CD14-positive monocyte (primary cell): ENCODE data around the gene FOXC1. TPM values are rescaled to one million over a fixed set of nuclear protein-coding genes. Genes with fewer than 3 reads are reported as not detected.

Experiments
- DNase-seq, 3 donors: peaks; one replicate each; pipeline ENCODE4 v3.0.0-alpha.2; 2011 to 2022
- H2AFZ ChIP-seq: 2 replicates; pipeline ENCODE4 v1.6.0; 2012; ENCODE audit warnings: mild to moderate bottlenecking, low read depth, low read length, inconsistent platforms; ENCODE audit not compliant: insufficient read depth, poor library complexity, severe bottlenecking
- H3K27ac ChIP-seq, 2 donors: 1 replicate in 1 of 2; 2 replicates in 1 of 2; pipeline ENCODE4 v1.5.1; 2012 to 2013; ENCODE audit warnings: low read length in 2 of 2, control low read depth in 1 of 2, inconsistent platforms in 1 of 2, low read depth in 1 of 2, mild to moderate bottlenecking in 1 of 2
- H3K27me3 ChIP-seq, 2 donors: one replicate each; pipeline versions ENCODE4 v1.6.0 to v1.6.1; 2011 to 2013; ENCODE audit warnings: low read length in 2 of 2; ENCODE audit not compliant: control insufficient read depth in 2 of 2, insufficient read depth in 2 of 2
- H3K36me3 ChIP-seq, 2 donors: replicated peaks in 1 of 2; 1 replicate in 1 of 2; 2 replicates in 1 of 2; pipeline versions ENCODE4 v1.5.1 to v1.6.1; 2012 to 2013; ENCODE audit warnings: low read length in 2 of 2, control low read depth in 1 of 2, inconsistent platforms in 1 of 2, mild to moderate bottlenecking in 1 of 2; ENCODE audit not compliant: insufficient read depth in 2 of 2, control insufficient read depth in 1 of 2
- H3K4me1 ChIP-seq, 2 donors: 1 replicate in 1 of 2; 2 replicates in 1 of 2; pipeline versions ENCODE4 v1.5.1 to v1.6.1; 2012 to 2013; ENCODE audit warnings: low read length in 2 of 2, control low read depth in 1 of 2, inconsistent platforms in 1 of 2, mild to moderate bottlenecking in 1 of 2, moderate library complexity in 1 of 2; ENCODE audit not compliant: insufficient read depth in 2 of 2, control insufficient read depth in 1 of 2
- H3K4me2 ChIP-seq: replicated peaks from 2 replicates; pipeline ENCODE3; 2012; ENCODE audit warnings: low read length, moderate library complexity, mild to moderate bottlenecking; ENCODE audit not compliant: poor library complexity, severe bottlenecking; ENCODE audit errors: extremely low read depth
- H3K4me3 ChIP-seq, 3 experiments: fragments of 200-600 bp in 1 of 3; sonication (generic) in 1 of 3; replicated peaks in 1 of 3; 1 replicate in 2 of 3; 2 replicates in 1 of 3; pipeline ENCODE4 v1.5.1; 2011 to 2013; ENCODE audit warnings: low read length in 3 of 3, mild to moderate bottlenecking in 3 of 3, control low read depth in 2 of 3, low read depth in 2 of 3, inconsistent platforms in 1 of 3, moderate library complexity in 1 of 3
- H3K79me2 ChIP-seq: 2 replicates; pipeline ENCODE4 v1.6.0; 2012; ENCODE audit warnings: mild to moderate bottlenecking, control low read depth, inconsistent platforms, low read length, moderate library complexity; ENCODE audit not compliant: insufficient read depth
- H3K9ac ChIP-seq: 2 replicates; pipeline ENCODE4 v1.6.0; 2017; ENCODE audit warnings: low read length, mild to moderate bottlenecking; ENCODE audit not compliant: insufficient read depth, poor library complexity, severe bottlenecking
- H3K9me3 ChIP-seq, 2 donors: replicated peaks in 1 of 2; 1 replicate in 1 of 2; 2 replicates in 1 of 2; pipeline versions ENCODE4 v1.5.1 to v1.6.1; 2012 to 2013; ENCODE audit warnings: low read length in 2 of 2, control low read depth in 1 of 2; ENCODE audit not compliant: control insufficient read depth in 1 of 2, insufficient read depth in 1 of 2
- H4K20me1 ChIP-seq: 2 replicates; pipeline ENCODE4 v1.6.0; 2012; ENCODE audit warnings: mild to moderate bottlenecking, low read length, control low read depth, moderate library complexity; ENCODE audit not compliant: insufficient read depth
- H3K27ac Mint-ChIP-seq, 7 donors: one replicate each; pipeline ENCODE4 v1.8.0; 2020; ENCODE audit warnings: mild to moderate bottlenecking in 7 of 7, mixed read lengths in 7 of 7, moderate library complexity in 6 of 7, inconsistent platforms in 2 of 7
- H3K27me3 Mint-ChIP-seq, 3 donors: one replicate each; pipeline ENCODE4 v1.8.0; 2021 to 2022; ENCODE audit warnings: low read depth in 3 of 3, mild to moderate bottlenecking in 3 of 3, mixed read lengths in 3 of 3, moderate library complexity in 3 of 3, inconsistent platforms in 1 of 3
- H3K36me3 Mint-ChIP-seq, 2 donors: one replicate each; pipeline ENCODE4 v1.8.0; 2020; ENCODE audit warnings: mixed read lengths in 2 of 2, inconsistent platforms in 1 of 2, mild to moderate bottlenecking in 1 of 2
- H3K4me1 Mint-ChIP-seq: one replicate; pipeline ENCODE4 v1.8.0; 2020; ENCODE audit warnings: mild to moderate bottlenecking, mixed read lengths
- H3K4me3 Mint-ChIP-seq, 2 donors: one replicate each; pipeline ENCODE4 v1.8.0; 2020; ENCODE audit warnings: mild to moderate bottlenecking in 2 of 2, mixed read lengths in 2 of 2, moderate library complexity in 1 of 2
- H3K9me3 Mint-ChIP-seq, 7 donors: one replicate each; pipeline ENCODE4 v1.8.0; 2020 to 2022; ENCODE audit warnings: mixed read lengths in 7 of 7, mild to moderate bottlenecking in 6 of 7, moderate library complexity in 6 of 7, inconsistent platforms in 2 of 7
- CTCF ChIP-seq: fragments of 200-600 bp; IDR thresholded peaks from one replicate; pipeline ENCODE4 v1.8.0; 2022; ENCODE audit warnings: antibody characterized with exemption, mild to moderate bottlenecking
- WGBS: methylation state at CpG from one replicate; pipeline ENCODE4 v1.1.5; 2013; ENCODE audit warnings: missing lambda C conversion rate; ENCODE audit not compliant: insufficient coverage; 5-methylcytosine and 5-hydroxymethylcytosine counted together
- intact Hi-C, 2 donors: fragments of 100-400 bp; cut with micrococcal nuclease; formaldehyde crosslinking; loops; one replicate each; pipeline versions ENCODE4 v1.15.0 to v1.15.1; 2023
- polyA plus RNA-seq, 3 donors: library from polyadenylated mRNA; depleted of rRNA in 1 of 3; unstranded in 2 of 3; stranded (reverse) in 1 of 3; fragments of 300-500 nt in 2 of 3; fragments of >200 nt in 1 of 3; fragmentation: Illumina TruSeq in 2 of 3; gene quantifications; 1 replicate in 2 of 3; 2 replicates in 1 of 3; pipeline ENCODE4 v1.2.3, GENCODE V29; 2012 to 2021

FOXC1 gene
- polyA plus RNA-seq, 3 donors, result 0.36 TPM; not detected in 2

GRCh38 chr6:1586861-1587450 is 22.8 kb upstream of the FOXC1 start:
- no peaks in the 10 kb centered on the region for H3K36me3 Mint-ChIP-seq
- no peak overlapping the region for H3K4me3 ChIP-seq
- DNase-seq, result no peak
- 91% methylated on average over 4 of the region's 5 CpGs for WGBS
- H3K36me3 ChIP-seq, result no peaks in the 10 kb centered on the region
- H3K9me3 ChIP-seq, result no peaks in the 10 kb centered on the region
- no peak for TF ChIP-seq CTCF
- H3K27ac ChIP-seq, result no peak overlapping the region
- no peak overlapping the region for H3K9ac ChIP-seq
- H3K4me1 ChIP-seq, result no peaks in the 10 kb centered on the region
- H3K9me3 Mint-ChIP-seq, result peaks cover 0 to 8% (median 2%) of the 10 kb centered on the region in 7 donors
- no peak overlapping the region for H3K4me3 Mint-ChIP-seq
- no peak overlapping the region for H2AFZ ChIP-seq
- no peak overlapping the region for H3K4me2 ChIP-seq
- peaks cover 4 to 13% (median 11%) of the 10 kb centered on the region in 3 donors for H3K27me3 Mint-ChIP-seq
- no peak overlapping the region for H3K27ac Mint-ChIP-seq
- no peaks in the 10 kb centered on the region for H4K20me1 ChIP-seq
- H3K79me2 ChIP-seq, result no peaks in the 10 kb centered on the region
- no peaks in the 10 kb centered on the region for H3K27me3 ChIP-seq
- intact Hi-C loops, result no loop called here
- no peaks in the 10 kb centered on the region for H3K4me1 Mint-ChIP-seq

- no peak overlapping the region for H3K4me3 Mint-ChIP-seq
- H3K4me3 ChIP-seq, result no peak overlapping the region
- H3K79me2 ChIP-seq, result no peaks in the 10 kb centered on the region
- no peak for DNase-seq
- peaks cover 0 to 5% (median 2%) of the 10 kb centered on the region in 7 donors for H3K9me3 Mint-ChIP-seq
- no peak overlapping the region for H3K27ac ChIP-seq
- H3K27ac Mint-ChIP-seq, result no peak overlapping the region
- no peak overlapping the region for H3K9ac ChIP-seq
- 95% methylated on average over 7 of the region's 7 CpGs for WGBS
- no peak overlapping the region for H2AFZ ChIP-seq
- no peaks in the 10 kb centered on the region for H3K36me3 ChIP-seq
- intact Hi-C loops, result no loop called here
- no peaks in the 10 kb centered on the region for H3K36me3 Mint-ChIP-seq
- H3K27me3 Mint-ChIP-seq, result peaks cover 4 to 14% (median 12%) of the 10 kb centered on the region in 3 donors
- no peak overlapping the region for H3K4me2 ChIP-seq
- H3K4me1 Mint-ChIP-seq, result no peaks in the 10 kb centered on the region
- no peaks in the 10 kb centered on the region for H3K9me3 ChIP-seq
- H3K4me1 ChIP-seq, result no peaks in the 10 kb centered on the region
- no peaks in the 10 kb centered on the region for H4K20me1 ChIP-seq
- no peaks in the 10 kb centered on the region for H3K27me3 ChIP-seq
- no peak for TF ChIP-seq CTCF
These were observed 22.2 kb upstream of the FOXC1 start for GRCh38 chr6:1587546-1587945.
